8988T (cell line): ENCODE results near the gene OTOG.

Experiments
- DNase-seq: peaks from one replicate; pipeline ENCODE4 v3.0.0; 2011

The OTOG gene

GRCh38 chr11:17634776-17635550, 87.9 kb downstream of the OTOG start:
- DNase-seq, result no peak

GRCh38 chr11:17635551-17635938, 88.5 kb downstream of the OTOG start:
- DNase-seq, result no peak

GRCh38 chr11:17636721-17637120, 89.7 kb downstream of the OTOG start:
- no peak for DNase-seq

GRCh38 chr11:17637901-17638300, 90.8 kb downstream of the OTOG start:
- DNase-seq, result no peak

- DNase-seq, result no peak
Measured at GRCh38 chr11:17638311-17638710, 91.3 kb downstream of the OTOG start.

GRCh38 chr11:17639091-17639490, 92.0 kb downstream of the OTOG start:
- DNase-seq, result no peak

- DNase-seq, result no peak
Measured at GRCh38 chr11:17639781-17640180, 92.7 kb downstream of the OTOG start.

- no peak for DNase-seq
Measured at GRCh38 chr11:17640493-17641164, 93.6 kb downstream of the OTOG start.

GRCh38 chr11:17641792-17642350, 94.8 kb downstream of the OTOG start:
- DNase-seq, result no peak

GRCh38 chr11:17642370-17642769, 95.3 kb downstream of the OTOG start:
- DNase-seq, result no peak

GRCh38 chr11:17642980-17643379, 95.9 kb downstream of the OTOG start:
- DNase-seq, result no peak

- no peak for DNase-seq
Measured at GRCh38 chr11:17643506-17644405, 96.7 kb downstream of the OTOG start.

- DNase-seq, result no peak
Measured at GRCh38 chr11:17645190-17645970, 98.3 kb downstream of the OTOG start.

GRCh38 chr11:17646451-17647145, 99.5 kb downstream of the OTOG start:
- no peak for DNase-seq

GRCh38 chr11:17648528-17648927, 101.5 kb downstream of the OTOG start:
- no peak for DNase-seq

GRCh38 chr11:17649261-17649660, 102.2 kb downstream of the OTOG start:
- no peak for DNase-seq

- DNase-seq, result no peak
Measured at GRCh38 chr11:17649696-17650095, 102.6 kb downstream of the OTOG start.

GRCh38 chr11:17650127-17650911, 103.3 kb downstream of the OTOG start:
- no peak for DNase-seq

GRCh38 chr11:17651061-17651460, 104.0 kb downstream of the OTOG start:
- DNase-seq, result no peak

GRCh38 chr11:17651681-17652080, 104.6 kb downstream of the OTOG start:
- no peak for DNase-seq

GRCh38 chr11:17652556-17652955, 105.5 kb downstream of the OTOG start:
- no peak for DNase-seq
